ENCODE measurements around the gene P3H1.
A peak's percentile ranks its signal among the peaks of the same experiment; 100 is the strongest.
"Not testable (repeated sequence)": the region's sequence is repeated elsewhere in the genome, so short reads cannot be mapped to it uniquely, and the experiment has no call there.

The P3H1 gene

DNA sequence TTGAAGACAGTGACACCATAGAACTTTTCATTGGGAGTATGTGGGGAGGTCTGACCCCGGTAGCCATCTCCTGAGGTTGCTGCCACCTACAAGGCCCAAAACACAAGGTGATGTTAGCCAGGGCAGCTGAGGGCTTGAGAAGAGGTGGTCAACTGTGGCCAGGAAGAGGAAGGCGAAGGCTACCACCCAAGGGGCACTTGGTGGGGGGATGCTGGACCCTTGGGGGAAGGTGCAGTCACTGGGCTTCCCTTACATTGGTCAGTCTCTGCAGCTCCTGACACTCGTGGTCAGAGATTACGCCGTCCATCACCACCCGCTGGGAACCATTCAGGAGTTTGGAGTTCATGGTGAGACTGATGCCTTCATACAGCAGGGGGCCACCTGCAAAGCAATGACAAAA lies 14.5 kb downstream of the P3H1 start:
- peaks cover 41% of the 10 kb centered on the region for H3K36me3 ChIP-seq (ENCODE audit: control insufficient read depth, insufficient read depth, low read length)

DNA sequence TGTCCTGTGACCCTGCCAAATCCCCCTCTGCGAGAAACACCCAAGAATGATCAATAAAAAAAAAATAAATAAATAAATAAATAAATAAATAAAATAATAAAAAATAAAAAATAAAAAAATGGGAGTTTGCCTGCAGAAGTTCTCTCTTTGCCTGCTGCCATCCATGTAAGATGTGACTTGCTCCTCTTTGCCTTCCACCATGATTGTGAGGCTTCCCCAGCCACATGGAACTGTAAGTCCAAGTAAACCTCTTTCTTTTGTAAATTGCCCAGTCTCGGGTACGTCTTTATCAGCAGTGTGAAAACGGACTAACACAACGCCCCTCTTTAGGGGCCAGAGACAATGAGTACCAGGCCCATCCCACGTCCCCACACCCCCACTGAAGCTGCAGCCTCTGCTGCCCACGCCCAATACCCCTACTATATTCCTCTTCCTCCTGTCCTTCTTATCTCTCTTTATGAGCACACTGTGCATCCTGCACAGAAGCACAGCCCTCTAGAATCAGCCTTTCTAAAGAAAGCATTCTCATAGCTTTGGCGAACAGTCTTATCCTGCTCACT lies 15.2 kb downstream of the P3H1 start:
- not testable (repeated sequence) for H3K4me3 ChIP-seq (replicated peaks; ENCODE audit: low read depth, low read length); DNase-seq (ENCODE audit: extremely low read depth, insufficient read length); H3K27me3 ChIP-seq (replicated peaks; ENCODE audit: control insufficient read depth, insufficient read depth, low read length)
- peaks cover 40% of the 10 kb centered on the region for H3K36me3 ChIP-seq (ENCODE audit: control insufficient read depth, insufficient read depth, low read length)

More for the DNA sequence above, 14.5 kb downstream of the P3H1 start:
- no peaks in the 10 kb centered on the region for H3K27me3 ChIP-seq (replicated peaks; ENCODE audit: control insufficient read depth, insufficient read depth, low read length)
- no peak overlapping the region for H3K4me3 ChIP-seq (replicated peaks; ENCODE audit: low read depth, low read length)
- no peak for DNase-seq (ENCODE audit: extremely low read depth, insufficient read length)
- TF ChIP-seq, protein P1, sequence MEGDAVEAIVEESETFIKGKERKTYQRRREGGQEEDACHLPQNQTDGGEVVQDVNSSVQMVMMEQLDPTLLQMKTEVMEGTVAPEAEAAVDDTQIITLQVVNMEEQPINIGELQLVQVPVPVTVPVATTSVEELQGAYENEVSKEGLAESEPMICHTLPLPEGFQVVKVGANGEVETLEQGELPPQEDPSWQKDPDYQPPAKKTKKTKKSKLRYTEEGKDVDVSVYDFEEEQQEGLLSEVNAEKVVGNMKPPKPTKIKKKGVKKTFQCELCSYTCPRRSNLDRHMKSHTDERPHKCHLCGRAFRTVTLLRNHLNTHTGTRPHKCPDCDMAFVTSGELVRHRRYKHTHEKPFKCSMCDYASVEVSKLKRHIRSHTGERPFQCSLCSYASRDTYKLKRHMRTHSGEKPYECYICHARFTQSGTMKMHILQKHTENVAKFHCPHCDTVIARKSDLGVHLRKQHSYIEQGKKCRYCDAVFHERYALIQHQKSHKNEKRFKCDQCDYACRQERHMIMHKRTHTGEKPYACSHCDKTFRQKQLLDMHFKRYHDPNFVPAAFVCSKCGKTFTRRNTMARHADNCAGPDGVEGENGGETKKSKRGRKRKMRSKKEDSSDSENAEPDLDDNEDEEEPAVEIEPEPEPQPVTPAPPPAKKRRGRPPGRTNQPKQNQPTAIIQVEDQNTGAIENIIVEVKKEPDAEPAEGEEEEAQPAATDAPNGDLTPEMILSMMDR (IDR thresholded peaks at IDR 0.05; ENCODE audit: insufficient read depth, low read length, poor library complexity, severe bottlenecking) = no peak

- no peak for DNase-seq (ENCODE audit: extremely low read depth, insufficient read length)
- Histone ChIP-seq H3K4me3 (replicated peaks; ENCODE audit: low read depth, low read length) (no peak overlapping the region), H3K27me3 (replicated peaks; ENCODE audit: control insufficient read depth, insufficient read depth, low read length) (no peaks in the 10 kb centered on the region), H3K36me3 (ENCODE audit: control insufficient read depth, insufficient read depth, low read length) (peaks cover 42% of the 10 kb centered on the region)
- TF ChIP-seq, protein P1 (IDR thresholded peaks at IDR 0.05; ENCODE audit: insufficient read depth, low read length, poor library complexity, severe bottlenecking) = no peak
Observed at GRCh38 chr1:42750041-42750440, 16.8 kb downstream of the P3H1 start.

GRCh38 chr1:42748461-42749410 lies 18.1 kb downstream of the P3H1 start:
- no peaks in the 10 kb centered on the region for H3K27me3 ChIP-seq (replicated peaks; ENCODE audit: control insufficient read depth, insufficient read depth, low read length)
- no peak overlapping the region for H3K4me3 ChIP-seq (replicated peaks; ENCODE audit: low read depth, low read length)
- no peak for DNase-seq (ENCODE audit: extremely low read depth, insufficient read length)
- peaks cover 33% of the 10 kb centered on the region for H3K36me3 ChIP-seq (ENCODE audit: control insufficient read depth, insufficient read depth, low read length)
- TF ChIP-seq, protein P1 (IDR thresholded peaks at IDR 0.05; ENCODE audit: insufficient read depth, low read length, poor library complexity, severe bottlenecking) = no peak

DNA sequence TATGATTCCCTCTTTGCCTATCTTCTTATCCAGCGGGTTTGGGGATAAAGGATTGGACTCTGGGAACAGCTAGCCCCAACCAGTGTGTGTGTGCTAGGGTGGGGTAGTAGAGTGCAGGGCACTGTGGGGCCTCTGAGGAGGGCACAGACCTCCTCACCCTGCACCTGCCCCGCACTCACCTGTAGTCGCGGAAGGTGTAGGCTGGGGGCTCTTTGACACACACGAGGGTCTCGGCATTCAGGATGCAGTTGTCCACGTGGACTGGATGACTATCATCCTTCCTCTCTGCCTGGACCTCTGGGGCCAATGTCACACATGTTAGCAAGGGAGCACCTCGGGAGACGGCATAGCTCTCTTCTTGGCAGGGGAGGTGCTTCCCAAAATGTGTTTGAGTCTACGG lies 18.8 kb downstream of the P3H1 start:
- Histone ChIP-seq H3K4me3 (replicated peaks; ENCODE audit: low read depth, low read length) (no peak overlapping the region), H3K36me3 (ENCODE audit: control insufficient read depth, insufficient read depth, low read length) (peaks cover 33% of the 10 kb centered on the region), H3K27me3 (replicated peaks; ENCODE audit: control insufficient read depth, insufficient read depth, low read length) (no peaks in the 10 kb centered on the region)
- TF ChIP-seq, protein P1 (IDR thresholded peaks at IDR 0.05; ENCODE audit: insufficient read depth, low read length, poor library complexity, severe bottlenecking) = no peak
- no peak for DNase-seq (ENCODE audit: extremely low read depth, insufficient read length)

- Histone ChIP-seq H3K4me3 (replicated peaks; ENCODE audit: low read depth, low read length) (no peak overlapping the region), H3K36me3 (ENCODE audit: control insufficient read depth, insufficient read depth, low read length) (peaks cover 27% of the 10 kb centered on the region), H3K27me3 (replicated peaks; ENCODE audit: control insufficient read depth, insufficient read depth, low read length) (no peaks in the 10 kb centered on the region)
- TF ChIP-seq, protein P1 (IDR thresholded peaks at IDR 0.05; ENCODE audit: insufficient read depth, low read length, poor library complexity, severe bottlenecking) = peak; percentile 78
- DNase-seq (ENCODE audit: extremely low read depth, insufficient read length) = no peak
Observed at GRCh38 chr1:42747125-42747524, 19.7 kb downstream of the P3H1 start.

Measured in GM06990 (cell line).